ENCODE results near the gene LGALS9C. TPM values are rescaled to one million over a fixed set of nuclear protein-coding genes. Genes with fewer than 3 reads are reported as not detected.
"Not testable (repeated sequence)": the region's sequence is repeated elsewhere in the genome, so short reads cannot be mapped to it uniquely, and the experiment has no call there.

Gene LGALS9C
- total RNA-seq, 1 donor from 2014 or later = not detected

DNA sequence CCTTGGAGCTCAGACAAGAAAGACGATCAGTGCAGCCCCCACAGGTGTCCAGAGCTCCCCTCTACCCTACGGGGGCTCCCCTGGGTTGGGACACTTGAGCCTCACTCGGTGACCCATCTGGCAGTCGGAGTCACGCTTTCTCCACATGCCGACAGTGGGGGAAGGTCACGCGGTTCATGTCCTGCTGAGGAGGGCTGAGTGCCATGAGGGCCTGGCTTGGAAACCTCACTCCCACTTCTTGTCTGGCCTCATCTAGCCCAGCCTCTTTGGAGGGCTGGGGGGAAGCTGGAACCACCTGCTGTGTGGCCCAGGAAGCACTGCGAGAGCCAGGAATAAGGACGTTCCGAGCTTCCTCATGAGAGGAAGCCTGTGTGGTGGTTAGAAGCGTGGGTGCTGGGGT is 1.8 kb downstream of the LGALS9C start:
- not testable (repeated sequence) for DNase-seq (ENCODE audit: low read depth, low spot score)

DNA sequence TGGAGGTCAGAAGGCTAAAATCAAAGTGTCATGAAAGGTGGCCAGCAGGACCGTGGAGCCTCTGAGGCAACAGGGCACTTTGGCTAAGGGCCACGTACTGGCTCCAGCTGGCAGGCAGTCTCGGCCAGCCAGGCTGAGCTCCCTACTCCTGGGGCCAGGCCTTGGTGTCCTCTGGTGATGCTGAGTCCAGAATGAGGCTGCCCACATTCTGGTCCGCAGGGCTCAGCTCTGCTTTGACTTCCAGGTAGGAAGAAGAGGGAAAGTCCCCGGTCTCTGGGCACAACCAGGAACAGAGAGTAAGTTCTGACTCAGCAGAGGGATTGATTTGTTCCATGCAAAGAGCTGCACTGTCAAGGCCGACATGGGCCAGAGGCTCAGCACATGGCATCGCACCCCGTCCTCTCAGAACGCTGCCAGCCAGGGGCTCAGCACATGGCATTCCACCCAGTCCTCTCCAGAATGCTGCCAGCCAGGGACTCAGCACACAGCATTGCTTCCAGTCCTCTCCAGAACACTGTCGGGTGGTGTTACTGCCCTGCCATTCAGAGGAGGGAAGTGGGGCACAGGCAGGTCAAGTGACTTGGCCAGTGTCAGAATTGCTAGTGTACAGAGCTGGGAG is 2.5 kb downstream of the LGALS9C start:
- DNase-seq (ENCODE audit: low read depth, low spot score) = not testable (repeated sequence)

DNA sequence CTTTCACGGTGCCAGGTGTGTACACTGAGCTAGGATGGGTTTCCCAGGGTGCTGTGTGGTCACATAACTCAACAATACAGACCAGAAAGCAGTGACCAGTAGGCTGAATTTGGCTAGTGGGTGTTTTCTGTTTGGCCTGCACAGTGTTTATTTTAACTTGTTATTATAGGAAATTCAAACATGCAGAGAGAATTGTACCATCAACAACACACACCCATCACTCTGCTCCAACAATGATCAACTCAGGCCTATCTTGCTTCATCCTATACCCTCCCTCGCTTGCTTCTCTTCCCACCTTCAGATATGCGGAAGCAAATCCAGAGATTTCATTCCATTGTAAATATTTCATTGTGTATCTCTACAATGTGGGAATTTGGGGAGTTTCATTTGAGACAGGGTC is 5.2 kb downstream of the LGALS9C start:
- DNase-seq (ENCODE audit: low read depth, low spot score) = not testable (repeated sequence)

DNA sequence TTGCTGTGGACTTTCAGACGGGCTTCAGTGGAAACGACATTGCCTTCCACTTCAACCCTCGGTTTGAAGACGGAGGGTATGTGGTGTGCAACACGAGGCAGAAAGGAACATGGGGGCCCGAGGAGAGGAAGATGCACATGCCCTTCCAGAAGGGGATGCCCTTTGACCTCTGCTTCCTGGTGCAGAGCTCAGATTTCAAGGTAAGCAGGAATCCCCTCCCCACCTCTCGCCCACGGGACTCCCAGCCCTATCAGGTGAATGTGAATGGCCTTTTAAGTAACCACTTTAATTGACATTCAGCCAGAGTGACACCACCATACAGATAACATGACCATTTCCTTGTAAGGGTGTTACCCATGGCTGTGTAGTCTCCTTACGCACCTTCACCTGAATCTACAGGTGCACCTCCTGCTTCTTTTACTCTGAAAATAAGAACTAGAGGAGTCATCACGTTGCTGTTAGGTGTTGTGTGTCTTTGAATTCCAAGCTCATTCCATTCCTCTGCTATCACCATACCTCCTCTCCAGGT is 9.4 kb downstream of the LGALS9C start:
- DNase-seq (ENCODE audit: low read depth, low spot score) = not testable (repeated sequence)

DNA sequence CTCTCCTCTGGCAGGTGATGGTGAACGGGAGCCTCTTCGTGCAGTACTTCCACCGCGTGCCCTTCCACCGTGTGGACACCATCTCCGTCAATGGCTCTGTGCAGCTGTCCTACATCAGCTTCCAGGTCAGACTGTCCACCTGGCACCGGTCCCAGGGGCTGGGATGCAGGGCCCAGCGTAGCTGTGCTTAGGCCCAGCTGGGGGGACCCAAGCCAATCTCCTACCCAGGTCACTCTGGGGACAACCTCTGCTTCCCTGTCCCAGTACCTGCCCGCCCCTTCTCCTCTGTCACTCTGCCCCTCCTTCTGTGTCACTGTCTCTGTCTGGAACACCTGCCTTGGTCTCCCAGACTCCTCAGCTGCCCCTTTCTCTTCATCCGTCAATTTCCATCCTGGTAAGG is 11.0 kb downstream of the LGALS9C start:
- not testable (repeated sequence) for DNase-seq (ENCODE audit: low read depth, low spot score)

DNA sequence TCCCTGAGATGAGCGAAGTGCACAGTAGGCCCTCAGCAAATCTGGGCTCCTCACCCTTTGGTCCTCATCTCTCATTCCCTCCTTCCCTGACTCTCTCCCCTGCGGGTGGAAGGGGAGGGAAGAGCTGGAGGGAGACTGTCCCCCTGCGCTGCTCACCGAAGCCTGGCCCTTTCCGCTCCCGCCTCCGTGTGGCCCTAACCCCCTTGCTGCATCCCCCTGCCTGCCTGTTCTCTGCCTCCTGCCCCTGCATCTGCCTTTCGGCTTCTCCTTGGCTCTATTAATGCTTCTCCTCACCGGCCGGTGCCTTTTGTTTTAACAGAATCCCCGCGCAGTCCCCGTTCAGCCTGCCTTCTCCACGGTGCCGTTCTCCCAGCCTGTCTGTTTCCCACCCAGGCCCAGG is 12.0 kb downstream of the LGALS9C start:
- DNase-seq (ENCODE audit: low read depth, low spot score) = not testable (repeated sequence)

DNA sequence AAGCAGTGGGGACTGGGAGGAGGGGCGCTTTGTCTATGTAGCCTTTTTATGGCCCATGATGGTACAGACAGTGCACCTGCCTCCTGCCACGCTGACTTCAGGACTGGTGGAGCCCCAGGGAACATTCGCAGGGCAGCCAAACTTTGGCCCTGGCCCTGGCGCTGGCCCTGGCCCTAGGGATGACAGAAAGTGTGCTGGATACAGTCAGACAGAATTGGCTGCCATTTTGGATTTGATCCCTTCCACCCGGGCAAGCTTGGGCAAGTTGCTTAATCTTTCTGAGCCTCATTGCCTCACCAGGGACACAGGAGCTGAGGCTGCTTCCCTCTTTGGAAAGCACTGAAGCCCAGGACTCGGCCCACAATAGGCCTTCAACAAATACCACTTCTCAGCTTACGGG is 13.4 kb downstream of the LGALS9C start:
- not testable (repeated sequence) for DNase-seq (ENCODE audit: low read depth, low spot score)

DNA sequence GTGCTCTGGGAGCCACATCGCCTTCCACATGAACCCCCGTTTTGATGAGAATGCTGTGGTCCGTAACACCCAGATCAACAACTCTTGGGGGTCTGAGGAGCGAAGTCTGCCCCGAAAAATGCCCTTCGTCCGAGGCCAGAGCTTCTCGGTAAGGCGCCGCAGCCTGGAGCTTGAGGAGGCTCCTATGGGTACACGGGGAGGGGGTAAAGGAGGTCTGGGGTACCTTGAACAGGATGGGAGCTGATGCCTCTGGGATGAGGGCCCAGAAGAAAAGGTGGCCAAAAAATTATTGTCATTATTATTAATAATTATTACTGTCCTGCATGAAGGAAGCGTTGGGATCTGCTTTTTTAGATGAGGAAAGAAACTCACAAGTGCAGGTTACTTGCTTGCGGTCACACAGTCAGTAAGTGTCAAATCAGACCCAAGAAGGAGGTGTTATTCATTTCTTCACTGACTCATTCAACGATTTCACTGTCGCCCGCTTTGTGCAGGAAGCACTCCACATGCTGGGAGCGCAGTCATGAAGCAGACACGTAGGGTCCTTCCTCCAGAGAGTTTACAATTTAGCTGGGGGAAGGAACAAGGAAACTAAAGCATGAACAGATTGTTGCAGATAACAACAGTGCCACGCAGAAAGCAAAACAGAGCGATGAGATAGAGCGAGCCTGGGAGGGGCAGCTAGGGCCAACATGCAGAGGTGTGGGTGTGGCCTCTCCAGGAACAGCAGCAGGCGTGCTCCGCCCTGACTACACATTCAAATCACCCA is 16.3 kb downstream of the LGALS9C start:
- DNase-seq (ENCODE audit: low read depth, low spot score) = not testable (repeated sequence)

DNA sequence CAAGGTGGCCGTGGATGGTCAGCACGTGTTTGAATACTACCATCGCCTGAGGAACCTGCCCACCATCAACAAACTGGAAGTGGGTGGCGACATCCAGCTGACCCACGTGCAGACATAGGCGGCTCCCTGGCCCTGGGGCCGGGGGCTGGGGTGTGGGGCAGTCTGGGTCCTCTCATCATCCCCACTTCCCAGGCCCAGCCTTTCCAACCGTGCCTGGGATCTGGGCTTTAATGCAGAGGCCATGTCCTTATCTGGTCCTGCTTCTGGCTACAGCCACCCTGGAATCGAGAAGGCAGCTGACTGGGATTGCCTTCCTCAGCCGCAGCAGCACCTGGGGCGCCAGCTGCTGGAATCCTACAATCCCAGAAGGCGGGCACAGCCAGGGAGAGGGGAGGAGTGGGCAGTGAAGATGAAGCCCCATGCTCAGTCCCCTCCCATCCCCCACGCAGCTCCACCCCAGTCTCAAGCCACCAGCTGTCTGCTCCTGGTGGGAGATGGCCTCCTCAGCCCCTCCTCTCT is 17.7 kb downstream of the LGALS9C start:
- DNase-seq (ENCODE audit: low read depth, low spot score) = not testable (repeated sequence)

DNA sequence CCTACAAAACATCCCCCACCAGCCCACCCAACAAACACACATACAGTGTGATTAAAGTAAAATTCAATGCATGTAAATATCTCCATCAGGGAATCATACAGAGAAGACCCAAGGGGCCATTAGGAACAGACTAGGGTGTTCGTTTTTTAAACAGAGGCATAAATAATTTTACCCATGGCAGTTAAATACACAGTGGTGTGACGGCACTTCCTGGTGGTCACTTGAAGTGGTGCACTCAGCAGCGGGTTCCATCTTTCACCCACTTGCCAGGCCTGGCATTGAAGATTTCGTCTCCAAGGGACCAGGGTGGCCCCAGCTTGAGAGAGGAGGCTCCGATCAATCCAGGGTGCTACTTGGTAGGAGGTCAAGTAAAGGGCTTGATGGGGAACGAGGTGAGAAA is 20.5 kb downstream of the LGALS9C start:
- DNase-seq (ENCODE audit: low read depth, low spot score) = not testable (repeated sequence)

DNA sequence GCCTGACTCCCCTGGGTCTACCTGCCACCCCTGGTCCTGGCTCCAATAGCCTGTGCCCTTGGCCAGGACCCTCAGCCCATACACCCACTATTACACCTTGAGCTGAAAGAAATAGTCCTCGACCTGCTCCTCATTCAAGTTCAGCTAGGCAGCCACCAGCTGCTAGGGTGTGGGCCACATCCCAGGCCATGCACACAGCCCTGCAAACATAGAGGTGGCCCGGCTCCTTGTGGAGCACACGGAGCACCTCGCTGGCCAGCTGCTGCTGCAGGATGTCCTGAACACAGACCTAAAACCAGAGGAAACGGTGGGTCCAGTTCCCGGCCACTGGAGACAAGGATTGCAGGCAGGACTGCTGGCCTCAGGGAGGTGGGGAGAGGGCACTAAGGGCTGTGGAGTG is 22.5 kb downstream of the LGALS9C start:
- DNase-seq (ENCODE audit: low read depth, low spot score) = not testable (repeated sequence)

DNA sequence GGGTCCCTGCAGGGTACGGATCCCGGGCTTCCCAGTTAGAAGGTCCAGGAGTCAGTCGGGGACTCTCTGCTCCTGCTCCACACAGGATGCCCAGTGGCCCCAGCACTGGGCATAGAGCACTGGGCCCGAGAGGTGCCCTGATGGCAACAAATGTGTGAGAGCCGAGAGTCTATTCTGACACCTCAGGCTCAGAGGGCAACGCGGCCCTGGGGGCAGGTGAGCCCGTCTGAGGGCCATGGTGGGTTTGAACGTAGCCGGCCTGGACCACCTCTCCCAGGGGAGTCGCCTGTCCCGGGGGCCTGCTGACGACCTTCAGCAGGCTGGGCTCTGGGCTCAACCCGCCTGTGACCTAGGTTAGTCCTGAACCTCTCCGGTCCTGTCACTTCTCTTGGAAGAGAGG is 23.2 kb downstream of the LGALS9C start:
- not testable (repeated sequence) for DNase-seq (ENCODE audit: low read depth, low spot score)

DNA sequence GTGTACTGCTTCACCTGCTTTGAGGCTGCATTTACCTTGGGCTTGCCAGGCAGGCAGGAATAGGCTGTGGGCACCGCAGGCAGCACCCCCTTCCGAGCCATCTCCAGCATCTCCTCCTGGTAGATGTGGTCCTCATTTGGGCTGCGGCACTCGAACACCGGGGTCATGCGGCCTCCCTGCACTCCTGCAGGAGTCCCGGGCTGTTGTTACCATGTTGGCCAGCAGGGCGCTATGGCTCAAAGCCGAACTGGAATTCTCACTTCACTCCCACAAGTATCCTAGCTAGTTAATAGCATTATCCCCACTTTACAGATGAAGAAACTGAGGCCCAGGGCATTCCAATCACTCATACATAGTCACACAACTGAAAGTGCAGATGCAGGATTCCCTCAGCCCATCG is 23.7 kb downstream of the LGALS9C start:
- DNase-seq (ENCODE audit: low read depth, low spot score) = not testable (repeated sequence)

DNA sequence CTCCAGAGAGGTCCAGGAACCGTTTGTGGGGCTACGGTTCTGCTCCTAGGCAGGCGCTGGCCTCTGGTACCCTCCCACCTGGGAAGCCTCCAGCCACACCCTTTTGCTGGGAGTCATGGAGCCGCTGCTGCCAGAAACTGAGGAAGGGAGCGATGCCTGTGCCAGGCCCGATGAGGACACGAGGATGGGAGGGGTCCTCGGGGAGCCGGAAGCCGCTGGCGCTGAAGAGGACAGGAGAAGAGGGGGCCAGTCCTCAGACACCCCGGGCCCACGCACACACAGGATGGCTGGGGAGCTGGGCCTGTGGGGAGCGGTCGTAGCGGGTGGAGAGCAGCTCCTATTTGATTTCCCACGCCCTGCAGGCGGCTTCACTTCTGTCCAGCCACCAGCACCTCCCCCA is 24.2 kb downstream of the LGALS9C start:
- not testable (repeated sequence) for DNase-seq (ENCODE audit: low read depth, low spot score)

DNA sequence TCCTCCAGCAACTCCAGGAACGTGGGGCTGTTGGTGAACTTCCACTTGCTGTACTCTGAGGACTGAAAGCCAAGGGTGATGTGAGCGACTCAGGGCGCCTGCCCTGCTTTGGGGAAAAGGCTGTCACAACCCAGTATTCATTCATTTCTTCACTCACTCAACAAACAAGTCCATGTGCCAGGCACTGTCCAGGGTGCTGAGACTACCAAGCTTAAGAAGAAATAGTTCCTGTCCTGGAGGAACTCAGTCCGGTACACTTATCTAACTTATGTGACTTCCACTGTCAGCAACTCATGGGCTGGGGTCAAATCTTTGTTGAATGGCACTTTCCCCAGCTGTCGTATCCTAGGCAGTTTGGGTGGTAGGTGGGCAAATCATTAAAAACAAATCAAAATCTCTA is 26.6 kb downstream of the LGALS9C start:
- DNase-seq (ENCODE audit: low read depth, low spot score) = not testable (repeated sequence)

DNA sequence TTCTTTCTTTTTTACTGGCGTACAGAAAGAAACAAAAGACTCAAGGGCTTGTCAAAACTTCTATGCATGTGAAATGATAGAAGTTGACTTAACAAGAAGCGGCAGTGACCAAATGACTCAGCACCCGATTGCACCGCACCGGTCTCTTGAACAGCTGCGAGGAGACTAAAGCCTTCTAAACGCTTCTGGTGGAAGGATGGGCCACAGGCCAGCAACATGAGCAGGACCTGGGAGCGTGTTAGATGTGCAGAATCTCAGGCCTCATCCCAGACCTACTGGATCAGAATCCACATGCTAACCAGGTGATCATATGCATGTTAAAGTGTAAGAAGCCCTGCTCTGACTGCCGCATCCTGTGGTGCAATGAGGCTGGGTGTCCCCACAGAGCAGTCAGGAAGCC is 31.1 kb downstream of the LGALS9C start:
- not testable (repeated sequence) for DNase-seq (ENCODE audit: low read depth, low spot score)

DNA sequence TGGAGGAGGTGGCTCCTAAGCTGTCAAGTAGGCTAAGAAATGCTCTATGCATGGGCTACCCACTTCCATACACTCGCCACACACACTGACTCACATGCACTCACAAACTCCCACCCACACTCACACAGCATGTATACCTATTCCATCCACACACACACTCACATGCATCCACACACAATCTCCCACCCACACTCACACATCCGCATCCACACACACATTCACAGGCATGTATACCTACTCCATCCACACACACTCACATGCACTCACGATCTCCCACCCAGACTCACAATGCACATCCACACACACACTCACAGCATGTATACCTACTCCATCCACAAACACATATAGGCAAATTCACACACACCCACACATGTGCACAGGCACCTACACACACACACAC is 32.1 kb downstream of the LGALS9C start:
- not testable (repeated sequence) for DNase-seq (ENCODE audit: low read depth, low spot score)

DNA sequence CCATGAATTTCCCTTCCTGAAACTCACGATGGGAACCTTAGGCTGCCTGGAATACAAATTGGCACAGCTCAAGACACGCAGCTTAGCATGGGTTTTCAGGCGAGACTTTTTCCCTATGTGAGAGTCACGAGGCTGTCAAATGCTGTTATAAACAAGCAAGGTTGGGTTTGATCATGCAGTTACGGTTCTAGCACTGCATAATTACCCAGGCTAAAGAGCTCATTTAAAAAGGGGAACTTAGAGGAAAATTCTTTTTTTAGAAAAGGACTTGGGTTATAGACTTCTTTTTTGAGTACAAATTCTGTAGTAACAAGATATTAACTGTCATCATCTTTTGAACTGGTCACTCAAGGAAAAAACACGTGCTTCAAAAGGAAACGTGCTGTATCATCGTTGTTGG is 44.5 kb downstream of the LGALS9C start:
- DNase-seq (ENCODE audit: low read depth, low spot score) = not testable (repeated sequence)

DNA sequence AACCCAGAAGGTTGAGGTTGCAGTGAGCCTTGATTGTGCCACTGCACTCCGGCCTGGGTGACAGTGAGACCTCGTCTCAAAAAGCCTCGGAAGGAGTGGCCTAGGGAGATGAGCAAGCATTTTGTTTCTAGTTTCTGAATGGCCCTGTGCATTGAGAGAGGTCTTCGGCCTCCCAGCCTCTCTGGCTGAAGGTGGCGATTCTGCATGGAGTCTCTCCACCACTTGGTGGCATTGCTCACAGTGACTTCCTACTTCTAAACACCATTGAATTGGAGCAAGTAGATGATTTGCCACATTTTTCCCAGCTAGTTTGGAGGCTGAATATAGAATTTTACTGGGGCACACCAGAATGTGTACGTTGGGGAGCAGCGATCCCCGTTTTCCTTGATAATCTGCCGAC is 48.4 kb downstream of the LGALS9C start:
- DNase-seq (ENCODE audit: low read depth, low spot score) = not testable (repeated sequence)

DNA sequence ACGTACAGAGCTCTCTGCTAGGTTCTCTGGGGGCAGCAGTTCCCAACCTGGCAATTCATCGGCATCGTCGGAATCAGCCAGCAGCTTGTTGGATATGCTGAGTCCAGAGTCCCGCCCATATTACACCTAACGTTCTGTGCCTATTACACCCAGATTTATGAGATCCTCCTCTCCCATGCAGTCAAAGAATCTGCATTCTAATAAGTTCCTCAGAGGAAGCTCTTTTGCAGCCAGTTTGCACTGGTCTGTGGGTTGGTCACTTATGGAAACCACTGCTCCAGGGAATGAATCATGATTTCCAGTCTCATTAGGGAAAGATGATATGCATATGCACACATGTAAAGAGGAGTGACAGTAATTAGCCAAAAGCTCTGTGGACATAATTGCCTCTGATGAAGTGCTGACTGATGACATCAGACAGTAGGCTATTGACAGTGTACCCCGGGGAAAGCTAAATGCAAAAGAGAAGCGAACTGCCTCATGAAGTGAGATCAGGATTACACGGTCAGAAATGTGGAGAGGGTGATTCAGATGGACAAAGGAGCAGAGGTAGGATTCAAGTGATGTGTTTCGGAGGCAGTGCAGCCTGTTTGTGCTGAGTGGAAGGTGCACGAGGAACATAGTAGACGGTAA is 49.7 kb downstream of the LGALS9C start:
- not testable (repeated sequence) for DNase-seq (ENCODE audit: low read depth, low spot score)

DNA sequence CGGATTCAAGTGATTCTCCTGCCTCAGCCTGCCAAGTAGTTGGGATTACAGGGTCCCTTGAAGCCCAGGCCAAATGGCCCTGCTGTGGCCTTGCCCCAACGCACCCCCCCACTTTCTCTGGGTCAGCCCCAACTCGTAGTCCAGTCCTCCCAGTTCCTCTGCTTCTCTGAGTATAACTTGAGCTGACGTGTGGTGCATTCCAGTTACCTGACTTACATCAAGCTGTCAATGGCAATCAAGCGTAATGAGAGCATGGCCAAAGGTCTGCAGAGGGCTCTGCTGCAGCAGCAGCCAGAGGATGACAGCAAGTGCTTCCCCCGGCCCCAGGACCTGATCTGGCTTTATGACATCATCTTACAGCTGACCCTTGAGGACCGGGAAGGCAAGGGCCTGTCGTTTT is 50.8 kb downstream of the LGALS9C start:
- not testable (repeated sequence) for DNase-seq (ENCODE audit: low read depth, low spot score)

DNA sequence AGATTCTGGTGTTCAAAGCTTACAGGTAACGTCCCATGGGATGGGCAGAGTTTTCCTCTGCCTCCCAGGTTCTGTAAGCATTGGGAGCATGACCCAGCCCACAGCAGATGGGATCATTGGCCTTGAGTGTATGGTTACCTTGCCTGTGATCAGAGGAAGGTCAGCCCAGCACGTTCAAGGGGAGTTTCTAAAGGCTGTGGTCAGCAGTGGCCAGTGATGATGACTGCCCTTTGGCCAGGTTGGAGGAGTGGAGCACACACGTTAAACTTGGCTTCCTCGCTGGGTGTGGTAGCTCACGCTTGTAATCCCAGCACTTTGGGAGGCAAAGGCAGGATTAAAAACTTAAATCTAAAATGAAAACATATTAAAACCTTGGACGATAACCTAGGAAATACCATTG is 51.8 kb downstream of the LGALS9C start:
- DNase-seq (ENCODE audit: low read depth, low spot score) = not testable (repeated sequence)

Data from pulmonary artery endothelial cell (primary cell).